SU-DHL-6 (cell line): ENCODE data around the gene IBA57.

Source experiments
- H2AFZ ChIP-seq: fragments of 200-600 bp; sonication (generic); 2 replicates; pipeline ENCODE4 v1.6.1; 2014; ENCODE audit warnings: low read depth, mild to moderate bottlenecking, moderate library complexity, mixed read lengths, antibody characterized with exemption, low read length; ENCODE audit not compliant: severe bottlenecking
- H3F3A ChIP-seq: fragments of 200-600 bp; shearing (Covaris generic); 2 replicates; pipeline ENCODE4 v1.6.0; 2016; ENCODE audit warnings: antibody characterized with exemption, mild to moderate bottlenecking; ENCODE audit not compliant: insufficient read depth
- H3K27ac ChIP-seq: fragments of 200-600 bp; sonication (generic); 2 replicates; pipeline ENCODE4 v1.5.1; 2016; ENCODE audit warnings: low read depth, mild to moderate bottlenecking, low read length, moderate library complexity, mixed read lengths
- H3K27me3 ChIP-seq: fragments of 200-600 bp; sonication (generic), shearing (Covaris generic); 2 replicates; pipeline ENCODE4 v1.6.0; 2014; ENCODE audit warnings: mild to moderate bottlenecking, low read length
- H3K36me3 ChIP-seq: fragments of 200-600 bp; sonication (generic); 2 replicates; pipeline ENCODE4 v1.6.1; 2014; ENCODE audit warnings: mild to moderate bottlenecking, low read length, mixed read lengths
- H3K4me2 ChIP-seq: fragments of 300-600, 200-600 bp; shearing (Covaris generic), sonication (generic); 2 replicates; pipeline ENCODE4 v1.6.0; 2014; ENCODE audit warnings: low read length, low read depth, mild to moderate bottlenecking; ENCODE audit not compliant: poor library complexity, severe bottlenecking
- H3K4me3 ChIP-seq: fragments of 200-600 bp; sonication (generic); 2 replicates; pipeline ENCODE4 v1.5.1; 2014; ENCODE audit warnings: antibody characterized with exemption, low read length, mild to moderate bottlenecking, mixed read lengths; ENCODE audit not compliant: insufficient read depth, poor library complexity, severe bottlenecking
- H3K79me2 ChIP-seq: fragments of 200-600 bp; sonication (generic); 2 replicates; pipeline ENCODE4 v1.6.1; 2014; ENCODE audit warnings: mild to moderate bottlenecking, low read length, moderate library complexity; ENCODE audit not compliant: insufficient read depth
- H3K9ac ChIP-seq: fragments of 200-600 bp; sonication (generic); 2 replicates; pipeline ENCODE4 v1.7.0; 2014; ENCODE audit warnings: mild to moderate bottlenecking, low read length
- H3K9me2 ChIP-seq: fragments of 200-600 bp; sonication (generic); replicated peaks from 2 replicates; pipeline ENCODE4 v1.6.1; 2014; ENCODE audit warnings: low read length; ENCODE audit not compliant: insufficient read depth
- H3K9me3 ChIP-seq: fragments of 200-600 bp; sonication (generic); 2 replicates; pipeline ENCODE4 v1.6.1; 2014; ENCODE audit warnings: low read length, mixed read lengths; ENCODE audit not compliant: insufficient read depth
- H4K20me1 ChIP-seq: fragments of 200-600 bp; sonication (generic); 2 replicates; pipeline ENCODE4 v1.6.1; 2014; ENCODE audit warnings: low read depth, mild to moderate bottlenecking, antibody characterized with exemption, low read length, moderate library complexity, mixed read lengths
- EZH2phosphoT487 ChIP-seq: fragments of 200-600 bp; sonication (generic), shearing (Covaris generic); conservative IDR thresholded peaks from 2 replicates; pipeline ENCODE4 v1.6.1; 2018; ENCODE audit warnings: mild to moderate bottlenecking, antibody characterized with exemption, low read length, moderate library complexity, mixed read lengths
- TF ChIP-seq, protein P1 (sequence below): fragments of 200-600 bp; sonication (generic); IDR thresholded peaks from one replicate; pipeline ENCODE4 v1.5.1; 2017; ENCODE audit warnings: antibody characterized with exemption, mild to moderate bottlenecking, low read length, moderate library complexity; ENCODE audit not compliant: insufficient read depth, poor library complexity, severe bottlenecking

IBA57 gene

DNA sequence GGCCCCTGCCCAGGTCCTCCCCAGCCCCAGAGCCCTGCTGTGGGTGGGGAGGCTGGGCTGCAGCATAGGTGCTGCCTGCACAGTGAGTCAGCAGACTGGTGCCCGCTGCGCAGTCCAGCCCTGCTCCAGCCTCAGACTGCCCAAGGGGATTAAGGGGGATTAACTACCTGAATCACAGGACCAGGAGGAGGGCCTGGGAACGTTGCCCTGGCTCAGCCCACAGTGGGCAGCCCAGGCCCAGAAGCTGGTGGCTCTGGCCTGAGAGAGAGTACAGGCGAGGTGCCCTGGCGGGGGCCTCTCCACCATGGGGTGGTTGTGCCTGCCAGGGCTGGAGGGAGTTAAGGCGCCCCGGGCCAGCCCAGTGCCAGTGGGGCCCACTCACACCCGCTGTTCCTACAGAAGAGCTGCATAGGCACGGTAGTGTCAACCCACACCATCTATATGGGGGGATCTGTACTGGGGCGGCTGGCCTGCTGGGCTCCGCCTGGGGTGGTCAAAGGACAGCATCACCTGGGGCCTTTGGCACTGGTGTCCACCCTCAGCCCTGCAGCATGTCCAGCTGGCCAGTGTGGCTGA, 44.6 kb downstream of the IBA57 start:
- H3K36me3 ChIP-seq: no peaks in the 10 kb centered on the region
- TF ChIP-seq EZH2phosphoT487: no peak
- TF ChIP-seq, protein P1, sequence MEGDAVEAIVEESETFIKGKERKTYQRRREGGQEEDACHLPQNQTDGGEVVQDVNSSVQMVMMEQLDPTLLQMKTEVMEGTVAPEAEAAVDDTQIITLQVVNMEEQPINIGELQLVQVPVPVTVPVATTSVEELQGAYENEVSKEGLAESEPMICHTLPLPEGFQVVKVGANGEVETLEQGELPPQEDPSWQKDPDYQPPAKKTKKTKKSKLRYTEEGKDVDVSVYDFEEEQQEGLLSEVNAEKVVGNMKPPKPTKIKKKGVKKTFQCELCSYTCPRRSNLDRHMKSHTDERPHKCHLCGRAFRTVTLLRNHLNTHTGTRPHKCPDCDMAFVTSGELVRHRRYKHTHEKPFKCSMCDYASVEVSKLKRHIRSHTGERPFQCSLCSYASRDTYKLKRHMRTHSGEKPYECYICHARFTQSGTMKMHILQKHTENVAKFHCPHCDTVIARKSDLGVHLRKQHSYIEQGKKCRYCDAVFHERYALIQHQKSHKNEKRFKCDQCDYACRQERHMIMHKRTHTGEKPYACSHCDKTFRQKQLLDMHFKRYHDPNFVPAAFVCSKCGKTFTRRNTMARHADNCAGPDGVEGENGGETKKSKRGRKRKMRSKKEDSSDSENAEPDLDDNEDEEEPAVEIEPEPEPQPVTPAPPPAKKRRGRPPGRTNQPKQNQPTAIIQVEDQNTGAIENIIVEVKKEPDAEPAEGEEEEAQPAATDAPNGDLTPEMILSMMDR: no peak

DNA sequence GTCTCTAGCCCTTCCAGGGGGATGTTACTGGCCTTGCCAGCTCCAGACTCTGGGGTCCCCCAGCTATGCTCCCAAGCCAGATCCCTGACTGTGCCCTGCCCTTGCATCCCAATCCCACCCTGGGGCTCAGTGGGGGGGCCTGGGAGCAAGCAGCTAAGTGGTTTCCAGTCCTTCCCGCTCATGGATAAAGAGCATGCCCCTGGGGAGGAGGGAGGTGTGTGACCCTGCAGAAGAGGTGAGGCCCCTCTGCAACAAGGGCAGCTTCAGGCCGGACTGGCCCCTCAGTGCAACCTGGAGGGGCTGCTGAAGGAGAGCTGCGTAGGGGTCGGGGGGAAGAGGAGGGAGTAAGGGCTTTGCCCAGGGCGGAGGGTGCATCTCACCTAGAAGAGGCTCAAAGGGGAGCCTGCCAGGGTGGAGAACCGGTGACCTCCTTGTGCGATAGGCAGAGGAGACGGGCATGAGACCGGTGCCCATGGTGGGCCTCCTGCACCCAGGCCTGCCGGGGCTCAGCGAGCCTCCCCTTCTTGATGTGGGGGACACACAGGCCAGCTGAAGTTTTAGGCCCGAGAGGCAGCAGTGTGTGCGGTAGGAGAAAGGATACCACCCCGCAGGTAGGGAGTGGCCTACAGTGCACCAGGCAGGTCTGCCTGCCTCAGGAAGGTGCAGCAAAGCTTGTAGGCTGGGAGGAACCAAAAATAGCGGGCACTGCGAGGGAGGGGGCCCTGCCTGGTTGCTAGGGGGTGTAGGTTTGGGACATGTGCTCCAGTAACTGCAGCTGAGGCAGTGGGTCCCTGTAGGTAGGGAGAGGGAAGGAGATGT, 45.3 kb downstream of the IBA57 start:
- Histone ChIP-seq H3K4me3 (no peak overlapping the region), H3K27ac (no peak overlapping the region), H3K9me3 (no peaks in the 10 kb centered on the region), H2AFZ (no peak overlapping the region), H4K20me1 (no peaks in the 10 kb centered on the region), H3K4me2 (no peak overlapping the region), H3K79me2 (no peaks in the 10 kb centered on the region), H3K36me3 (no peaks in the 10 kb centered on the region), H3K9ac (no peak overlapping the region), H3K9me2 (no peaks in the 10 kb centered on the region), H3K27me3 (no peaks in the 10 kb centered on the region), H3F3A (no peaks in the 10 kb centered on the region)
- TF ChIP-seq EZH2phosphoT487: no peak
- TF ChIP-seq, protein P1: no peak

More for the DNA sequence above, 44.6 kb downstream of the IBA57 start:
- Histone ChIP-seq H3K27ac (no peak overlapping the region), H3K9me3 (no peaks in the 10 kb centered on the region), H2AFZ (no peak overlapping the region), H3K4me2 (no peak overlapping the region), H3K79me2 (no peaks in the 10 kb centered on the region), H3K9ac (no peak overlapping the region), H3K9me2 (no peaks in the 10 kb centered on the region), H4K20me1 (no peaks in the 10 kb centered on the region), H3K4me3 (no peak overlapping the region), H3F3A (no peaks in the 10 kb centered on the region), H3K27me3 (no peaks in the 10 kb centered on the region)

DNA sequence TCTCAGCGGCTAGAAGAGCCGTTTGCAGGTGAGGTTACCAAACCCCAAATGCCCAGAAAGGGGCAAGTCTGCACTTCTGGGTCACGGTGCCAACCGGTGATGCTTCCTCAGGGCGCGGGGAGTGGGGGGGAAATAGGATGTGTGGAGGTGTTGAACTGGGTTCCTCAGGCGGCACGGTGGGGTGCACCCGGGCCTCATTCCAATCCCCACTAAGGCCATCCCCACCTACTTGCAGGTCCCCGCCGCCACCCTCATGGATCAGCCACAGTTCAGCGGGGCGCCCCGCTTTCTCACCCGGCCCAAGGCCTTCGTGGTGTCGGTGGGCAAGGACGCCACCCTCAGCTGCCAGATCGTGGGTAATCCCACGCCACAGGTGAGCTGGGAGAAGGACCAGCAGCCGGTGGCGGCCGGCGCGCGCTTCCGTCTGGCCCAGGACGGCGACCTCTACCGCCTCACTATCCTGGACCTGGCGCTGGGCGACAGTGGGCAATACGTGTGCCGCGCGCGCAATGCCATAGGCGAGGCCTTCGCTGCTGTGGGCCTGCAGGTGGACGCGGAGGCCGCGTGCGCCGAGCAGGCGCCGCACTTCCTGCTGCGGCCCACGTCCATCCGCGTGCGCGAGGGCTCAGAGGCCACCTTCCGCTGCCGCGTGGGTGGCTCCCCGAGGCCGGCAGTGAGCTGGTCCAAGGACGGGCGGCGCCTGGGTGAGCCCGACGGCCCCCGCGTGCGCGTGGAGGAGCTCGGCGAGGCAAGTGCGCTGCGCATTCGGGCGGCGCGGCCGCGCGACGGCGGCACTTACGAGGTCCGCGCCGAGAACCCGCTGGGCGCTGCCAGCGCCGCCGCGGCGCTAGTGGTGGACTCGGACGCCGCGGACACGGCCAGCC, 46.2 kb downstream of the IBA57 start:
- no peak overlapping the region for H3K9ac ChIP-seq
- H3K27ac ChIP-seq: no peak overlapping the region
- H3K4me2 ChIP-seq: no peak overlapping the region
- no peaks in the 10 kb centered on the region for H3F3A ChIP-seq
- no peak overlapping the region for H2AFZ ChIP-seq
- H3K9me3 ChIP-seq: no peaks in the 10 kb centered on the region
- H3K4me3 ChIP-seq: no peak overlapping the region
- H3K27me3 ChIP-seq: no peaks in the 10 kb centered on the region
- no peaks in the 10 kb centered on the region for H3K9me2 ChIP-seq
- no peaks in the 10 kb centered on the region for H3K79me2 ChIP-seq
- H4K20me1 ChIP-seq: no peaks in the 10 kb centered on the region
- TF ChIP-seq EZH2phosphoT487: no peak
- TF ChIP-seq, protein P1: no peak
- H3K36me3 ChIP-seq: no peaks in the 10 kb centered on the region
